ENCODE data around the gene CHFR.

The CHFR gene

GRCh38 chr12:132874175-132874574 lies 13.2 kb downstream of the CHFR start:
- DNase-seq (ENCODE audit: low spot score) = no peak
- no peak for TF ChIP-seq CTCF (IDR thresholded peaks at IDR 0.05; ENCODE audit: extremely low read depth, insufficient read depth, missing control alignments)
- in situ Hi-C loops (cut with MboI; ENCODE audit: low pct_unique_long_range_greater_than_20kb, low sequenced_read_pairs, unreplicated experiment) = no loop called here

GRCh38 chr12:132873724-132874123 lies 13.7 kb downstream of the CHFR start:
- in situ Hi-C loops (cut with MboI; ENCODE audit: low pct_unique_long_range_greater_than_20kb, low sequenced_read_pairs, unreplicated experiment) = no loop called here
- DNase-seq (ENCODE audit: low spot score) = no peak
- no peak for TF ChIP-seq CTCF (IDR thresholded peaks at IDR 0.05; ENCODE audit: extremely low read depth, insufficient read depth, missing control alignments)

- in situ Hi-C loops (cut with MboI; ENCODE audit: low pct_unique_long_range_greater_than_20kb, low sequenced_read_pairs, unreplicated experiment) = no loop called here
- no peak for TF ChIP-seq CTCF (IDR thresholded peaks at IDR 0.05; ENCODE audit: extremely low read depth, insufficient read depth, missing control alignments)
- no peak for DNase-seq (ENCODE audit: low spot score)
Observed at GRCh38 chr12:132872975-132873421, 14.4 kb downstream of the CHFR start.

- TF ChIP-seq CTCF (IDR thresholded peaks at IDR 0.05; ENCODE audit: extremely low read depth, insufficient read depth, missing control alignments) = no peak
- in situ Hi-C loops (cut with MboI; ENCODE audit: low pct_unique_long_range_greater_than_20kb, low sequenced_read_pairs, unreplicated experiment) = no loop called here
- DNase-seq (ENCODE audit: low spot score) = no peak
Observed at GRCh38 chr12:132872073-132872855, 15.1 kb downstream of the CHFR start.

GRCh38 chr12:132869551-132869950 lies 17.9 kb downstream of the CHFR start:
- in situ Hi-C loops (cut with MboI; ENCODE audit: low pct_unique_long_range_greater_than_20kb, low sequenced_read_pairs, unreplicated experiment) = no loop called here
- TF ChIP-seq CTCF (IDR thresholded peaks at IDR 0.05; ENCODE audit: extremely low read depth, insufficient read depth, missing control alignments) = no peak
- no peak for DNase-seq (ENCODE audit: low spot score)

- in situ Hi-C loops (cut with MboI; ENCODE audit: low pct_unique_long_range_greater_than_20kb, low sequenced_read_pairs, unreplicated experiment) = no loop called here
- DNase-seq (ENCODE audit: low spot score) = no peak
Observed at GRCh38 chr12:132866251-132866828, 21.1 kb downstream of the CHFR start.

More at GRCh38 chr12:132866251-132866828, 21.1 kb downstream of the CHFR start:
- TF ChIP-seq CTCF (IDR thresholded peaks at IDR 0.05; ENCODE audit: extremely low read depth, insufficient read depth, missing control alignments) = no peak

All from GM13977 (cell line).